ENCODE results near the gene JAKMIP2. TPM values are rescaled to one million over a fixed set of nuclear protein-coding genes. Genes with fewer than 3 reads are reported as not detected.
"Not testable (repeated sequence)": the region's sequence is repeated elsewhere in the genome, so short reads cannot be mapped to it uniquely, and the experiment has no call there.

The JAKMIP2 gene
- total RNA-seq, 5 donors from 2014 or later (not counting 1 experiment from before 2014, with no cell fraction given), result 1.8 to 8.3 (median 5.7) TPM

DNA sequence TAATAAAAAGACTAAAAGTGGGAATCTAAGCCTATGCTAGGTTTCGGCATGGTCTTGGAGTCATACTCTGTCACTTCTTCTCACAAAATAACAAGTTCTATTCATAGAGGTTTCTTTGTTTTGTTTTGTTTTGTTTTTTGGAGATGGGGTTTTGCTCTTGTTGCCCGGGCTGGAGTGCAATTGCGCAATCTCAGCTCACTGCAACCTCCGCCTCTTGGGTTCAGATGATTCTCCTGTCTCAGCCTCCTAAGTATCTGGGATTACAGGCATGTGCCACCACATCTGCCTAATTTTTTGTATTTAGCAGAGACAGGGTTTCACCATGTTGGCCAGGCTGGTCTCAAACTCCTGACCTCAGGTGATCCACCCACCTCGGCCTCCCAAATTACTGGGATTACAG lies 147.1 kb downstream of the JAKMIP2 start:
- H3K4me3 ChIP-seq (ENCODE audit: control insufficient read depth in 1 of 2, extremely low read depth in 1 of 2, low read length in 1 of 2); H3K36me3 ChIP-seq (ENCODE audit: control insufficient read depth in 2 of 2, extremely low read depth in 1 of 2, insufficient read depth in 1 of 2, low read length in 1 of 2); H3K27ac ChIP-seq (ENCODE audit: low read length); H3K27ac Mint-ChIP-seq; H3K9me3 Mint-ChIP-seq; DNase-seq; H3K4me3 Mint-ChIP-seq; ATAC-seq (replicated peaks in 1 of 4); H3K9me3 ChIP-seq; H3K4me1 ChIP-seq (ENCODE audit: control insufficient read depth in 1 of 2, extremely low read depth in 1 of 2, insufficient read depth in 2 of 2, low read length in 2 of 2); H3K4me1 Mint-ChIP-seq; H3K27me3 ChIP-seq (replicated peaks in 1 of 2; ENCODE audit: control insufficient read depth in 2 of 2, extremely low read depth in 1 of 2, insufficient read depth in 2 of 2, low read length in 1 of 2); H3K27me3 Mint-ChIP-seq; CTCF ChIA-PET: not testable (repeated sequence)
- WGBS (ENCODE audit: insufficient coverage), result 100% methylated on average over 2 of the region's 5 CpGs
- peaks cover 24% of the 10 kb centered on the region for H3K36me3 Mint-ChIP-seq
- POLR2A ChIA-PET, result interaction anchor here in 1 of 2 donors (0.5 kb wide), 1 partner anchor 193 kb away, joined by 3 read pairs; no protein-coding TSS in a partner anchor

- H3K4me1 ChIP-seq (ENCODE audit: control insufficient read depth in 1 of 2, extremely low read depth in 1 of 2, insufficient read depth in 2 of 2, low read length in 2 of 2), result no peaks in the 10 kb centered on the region
- ATAC-seq (replicated peaks in 1 of 4) (no peak), DNase-seq (no peak)
- ChIA-PET CTCF (interaction anchor here (0.6 kb wide), 2 partner anchors 12 to 189 kb away, joined by 3 read pairs; no protein-coding TSS in a partner anchor), POLR2A (no interaction called here)
- H3K27ac ChIP-seq (ENCODE audit: low read length), result no peak overlapping the region
- no peaks in the 10 kb centered on the region for H3K27me3 ChIP-seq (replicated peaks in 1 of 2; ENCODE audit: control insufficient read depth in 2 of 2, extremely low read depth in 1 of 2, insufficient read depth in 2 of 2, low read length in 1 of 2)
- no peak overlapping the region for H3K4me3 ChIP-seq (ENCODE audit: control insufficient read depth in 1 of 2, extremely low read depth in 1 of 2, low read length in 1 of 2)
- no peak overlapping the region for H3K27ac Mint-ChIP-seq
- H3K9me3 Mint-ChIP-seq, result no peaks in the 10 kb centered on the region
- peaks cover 30% of the 10 kb centered on the region for H3K36me3 Mint-ChIP-seq
- no peaks in the 10 kb centered on the region for H3K4me1 Mint-ChIP-seq
- H3K9me3 ChIP-seq, result no peaks in the 10 kb centered on the region
- no peak overlapping the region for H3K4me3 Mint-ChIP-seq
- peaks cover 0 to 10% of the 10 kb centered on the region in 2 donors for H3K36me3 ChIP-seq (ENCODE audit: control insufficient read depth in 2 of 2, extremely low read depth in 1 of 2, insufficient read depth in 1 of 2, low read length in 1 of 2)
- no peaks in the 10 kb centered on the region for H3K27me3 Mint-ChIP-seq
Measured at GRCh38 chr5:147633173-147633572, 149.4 kb downstream of the JAKMIP2 start.

GRCh38 chr5:147631428-147632003 lies 151.0 kb downstream of the JAKMIP2 start:
- H3K4me1 ChIP-seq (ENCODE audit: control insufficient read depth in 1 of 2, extremely low read depth in 1 of 2, insufficient read depth in 2 of 2, low read length in 2 of 2), result no peaks in the 10 kb centered on the region
- H3K27me3 Mint-ChIP-seq, result no peaks in the 10 kb centered on the region
- ChIA-PET CTCF (no interaction called here), POLR2A (no interaction called here)
- H3K9me3 Mint-ChIP-seq, result no peaks in the 10 kb centered on the region
- peaks cover 0 to 7% of the 10 kb centered on the region in 2 donors for H3K36me3 ChIP-seq (ENCODE audit: control insufficient read depth in 2 of 2, extremely low read depth in 1 of 2, insufficient read depth in 1 of 2, low read length in 1 of 2)
- H3K27ac Mint-ChIP-seq, result peak overlapping the region in 1 of 2 donors; percentile 0
- no peak overlapping the region for H3K27ac ChIP-seq (ENCODE audit: low read length)
- DNase-seq (no peak), ATAC-seq (replicated peaks in 1 of 4) (no peak)
- no peaks in the 10 kb centered on the region for H3K4me1 Mint-ChIP-seq
- H3K9me3 ChIP-seq, result no peaks in the 10 kb centered on the region
- no peaks in the 10 kb centered on the region for H3K27me3 ChIP-seq (replicated peaks in 1 of 2; ENCODE audit: control insufficient read depth in 2 of 2, extremely low read depth in 1 of 2, insufficient read depth in 2 of 2, low read length in 1 of 2)
- no peak overlapping the region for H3K4me3 ChIP-seq (ENCODE audit: control insufficient read depth in 1 of 2, extremely low read depth in 1 of 2, low read length in 1 of 2)
- peaks cover 34% of the 10 kb centered on the region for H3K36me3 Mint-ChIP-seq
- 91% methylated on average over 1 of the region's 4 CpGs for WGBS (ENCODE audit: insufficient coverage)
- no peak overlapping the region for H3K4me3 Mint-ChIP-seq

DNA sequence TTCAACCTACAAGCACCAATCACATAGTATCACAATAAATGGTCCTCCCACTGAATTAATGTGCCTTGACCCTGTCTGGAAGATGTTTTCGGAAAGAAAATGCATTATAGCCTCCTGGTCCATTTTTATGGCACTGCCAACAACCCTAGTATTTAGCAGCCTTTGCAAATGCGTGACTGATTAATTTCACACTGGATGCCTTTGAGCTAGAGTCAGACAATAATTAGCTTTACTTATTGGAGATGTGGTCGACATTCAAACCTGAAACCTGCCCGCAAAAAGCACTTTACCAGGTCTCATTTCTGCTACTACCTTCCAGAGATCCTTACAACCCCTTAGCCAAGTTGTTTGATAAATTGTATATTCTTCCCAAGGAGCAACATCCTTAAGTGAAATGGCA lies 153.3 kb downstream of the JAKMIP2 start:
- Mint-ChIP-seq H3K27me3 (no peaks in the 10 kb centered on the region), H3K9me3 (no peaks in the 10 kb centered on the region), H3K27ac (no peak overlapping the region), H3K36me3 (peaks cover 33% of the 10 kb centered on the region), H3K4me1 (no peaks in the 10 kb centered on the region), H3K4me3 (no peak overlapping the region)
- H3K36me3 ChIP-seq (ENCODE audit: control insufficient read depth in 2 of 2, extremely low read depth in 1 of 2, insufficient read depth in 1 of 2, low read length in 1 of 2), result peaks cover 0 to 6% of the 10 kb centered on the region in 2 donors
- ChIA-PET POLR2A (no interaction called here), CTCF (interaction anchor here in 1 of 2 donors (1.2 to 2.4 kb wide), 3 partner anchors 190 to 195 kb away, joined by 3 to 22 read pairs (median 3); no protein-coding TSS in a partner anchor)
- no peaks in the 10 kb centered on the region for H3K27me3 ChIP-seq (replicated peaks in 1 of 2; ENCODE audit: control insufficient read depth in 2 of 2, extremely low read depth in 1 of 2, insufficient read depth in 2 of 2, low read length in 1 of 2)
- DNase-seq, result no peak
- H3K4me3 ChIP-seq (ENCODE audit: control insufficient read depth in 1 of 2, extremely low read depth in 1 of 2, low read length in 1 of 2), result no peak overlapping the region
- ATAC-seq (replicated peaks in 1 of 4), result no peak
- H3K27ac ChIP-seq (ENCODE audit: low read length), result no peak overlapping the region
- no peaks in the 10 kb centered on the region for H3K9me3 ChIP-seq
- WGBS (ENCODE audit: insufficient coverage), result 100% methylated on average over 1 of the region's 4 CpGs
- no peaks in the 10 kb centered on the region for H3K4me1 ChIP-seq (ENCODE audit: control insufficient read depth in 1 of 2, extremely low read depth in 1 of 2, insufficient read depth in 2 of 2, low read length in 2 of 2)

GRCh38 chr5:147628058-147628895 lies 154.3 kb downstream of the JAKMIP2 start:
- Histone ChIP-seq H3K27ac (ENCODE audit: low read length) (no peak overlapping the region), H3K27me3 (replicated peaks in 1 of 2; ENCODE audit: control insufficient read depth in 2 of 2, extremely low read depth in 1 of 2, insufficient read depth in 2 of 2, low read length in 1 of 2) (no peaks in the 10 kb centered on the region), H3K4me1 (ENCODE audit: control insufficient read depth in 1 of 2, extremely low read depth in 1 of 2, insufficient read depth in 2 of 2, low read length in 2 of 2) (no peaks in the 10 kb centered on the region), H3K4me3 (ENCODE audit: control insufficient read depth in 1 of 2, extremely low read depth in 1 of 2, low read length in 1 of 2) (no peak overlapping the region), H3K36me3 (ENCODE audit: control insufficient read depth in 2 of 2, extremely low read depth in 1 of 2, insufficient read depth in 1 of 2, low read length in 1 of 2) (peaks cover 0 to 8% of the 10 kb centered on the region in 2 donors), H3K9me3 (no peaks in the 10 kb centered on the region)
- no peaks in the 10 kb centered on the region for H3K27me3 Mint-ChIP-seq
- POLR2A ChIA-PET, result no interaction called here
- H3K36me3 Mint-ChIP-seq, result peaks cover 33% of the 10 kb centered on the region
- no peak overlapping the region for H3K4me3 Mint-ChIP-seq
- no peaks in the 10 kb centered on the region for H3K9me3 Mint-ChIP-seq
- no peaks in the 10 kb centered on the region for H3K4me1 Mint-ChIP-seq
- ATAC-seq (replicated peaks in 1 of 4) (peak in 3 of 4 experiments; percentile 41 to 53 (median 43)), DNase-seq (peak in 30 of 35 experiments; percentile 3 to 72 (median 23))
- no peak overlapping the region for H3K27ac Mint-ChIP-seq
- CTCF ChIA-PET, result interaction anchor here (0.6 to 2.4 kb wide), 14 partner anchors 15 to 1946 kb away, joined by 3 to 55 read pairs (median 4); no protein-coding TSS in a partner anchor
- 70% methylated on average over 4 of the region's 8 CpGs for WGBS (ENCODE audit: insufficient coverage)

DNA sequence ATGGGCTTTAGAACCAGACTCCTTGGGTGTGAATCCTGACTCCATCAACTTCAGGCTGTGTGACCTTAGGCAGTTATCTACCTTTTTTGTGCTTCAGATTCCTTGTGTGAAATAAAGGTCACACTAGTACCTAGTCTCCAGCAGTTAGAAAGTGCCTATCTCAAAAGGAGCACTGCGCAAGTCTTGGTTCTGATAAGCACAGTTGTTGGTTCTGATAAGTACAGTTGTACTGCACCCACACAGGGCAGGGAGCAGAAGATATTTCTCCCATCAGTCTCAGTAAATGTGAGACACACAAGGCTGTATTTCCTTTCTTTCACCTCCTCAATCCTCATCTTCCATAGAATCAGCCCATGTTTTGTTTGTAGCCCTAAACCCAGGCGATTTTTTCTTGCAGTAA lies 156.1 kb downstream of the JAKMIP2 start:
- 100% methylated on average over 1 of the region's 2 CpGs for WGBS (ENCODE audit: insufficient coverage)
- H3K27ac ChIP-seq (ENCODE audit: low read length), result no peak overlapping the region
- peaks cover 0 to 8% of the 10 kb centered on the region in 2 donors for H3K36me3 ChIP-seq (ENCODE audit: control insufficient read depth in 2 of 2, extremely low read depth in 1 of 2, insufficient read depth in 1 of 2, low read length in 1 of 2)
- Mint-ChIP-seq H3K27me3 (no peaks in the 10 kb centered on the region), H3K27ac (no peak overlapping the region), H3K9me3 (no peaks in the 10 kb centered on the region), H3K36me3 (peaks cover 39% of the 10 kb centered on the region), H3K4me1 (no peaks in the 10 kb centered on the region), H3K4me3 (no peak overlapping the region)
- H3K4me1 ChIP-seq (ENCODE audit: control insufficient read depth in 1 of 2, extremely low read depth in 1 of 2, insufficient read depth in 2 of 2, low read length in 2 of 2), result no peaks in the 10 kb centered on the region
- ATAC-seq (replicated peaks in 1 of 4) (no peak), DNase-seq (no peak)
- no peaks in the 10 kb centered on the region for H3K9me3 ChIP-seq
- ChIA-PET CTCF (interaction anchor here in 1 of 2 donors (0.6 to 2.4 kb wide), 2 partner anchors 146 to 198 kb away, joined by 3 to 55 read pairs; no protein-coding TSS in a partner anchor), POLR2A (no interaction called here)
- no peak overlapping the region for H3K4me3 ChIP-seq (ENCODE audit: control insufficient read depth in 1 of 2, extremely low read depth in 1 of 2, low read length in 1 of 2)
- H3K27me3 ChIP-seq (replicated peaks in 1 of 2; ENCODE audit: control insufficient read depth in 2 of 2, extremely low read depth in 1 of 2, insufficient read depth in 2 of 2, low read length in 1 of 2), result no peaks in the 10 kb centered on the region
